B cell (primary cell): ENCODE measurements around the gene CCNDBP1. TPM values are rescaled to one million over a fixed set of nuclear protein-coding genes. Genes with fewer than 3 reads are reported as not detected.

ENCODE experiments used
- ATAC-seq: fragments of 200-7000 bp; cut with Tn5 transposase; one replicate; pipeline ENCODE4 v1.10.0; 2021; ENCODE audit warnings: low read depth, mild to moderate bottlenecking, moderate number of reproducible peaks, moderate library complexity
- CTCF ChIA-PET: fragments of 350-600 bp; sonication (Branson Sonifier 250); formaldehyde crosslinking; loops from one replicate; lab custom pipeline; 2021; ENCODE audit warnings: antibody characterized with exemption, inconsistent platforms; lab: Charles Lee
- POLR2A ChIA-PET: fragments of 350-600 bp; sonication (Branson Sonifier 250); formaldehyde crosslinking; loops from one replicate; lab custom pipeline; 2021; ENCODE audit warnings: antibody characterized with exemption; lab: Charles Lee
- DNase-seq: peaks from one replicate; pipeline ENCODE4 v3.0.0; 2013
- H2AFZ ChIP-seq: 2 replicates; pipeline ENCODE4 v1.6.1; 2012; ENCODE audit warnings: mild to moderate bottlenecking, low read depth, low read length; ENCODE audit not compliant: insufficient read depth, poor library complexity, severe bottlenecking
- H3K27ac ChIP-seq, 2 donors: 1 replicate in 1 of 2; 2 replicates in 1 of 2; pipeline ENCODE4 v1.5.1; 2012 to 2013; ENCODE audit warnings: low read length in 2 of 2, mild to moderate bottlenecking in 2 of 2, moderate library complexity in 1 of 2
- H3K27me3 ChIP-seq, 4 experiments: fragments of 200-600 bp in 1 of 4; sonication (generic) in 1 of 4; replicated peaks in 1 of 4; 1 replicate in 2 of 4; 2 replicates in 2 of 4; pipeline versions ENCODE4 v1.6.1 to v1.7.0; 2013 to 2016; ENCODE audit warnings: low read length in 3 of 4, mild to moderate bottlenecking in 2 of 4, mixed read lengths in 1 of 4, moderate library complexity in 1 of 4; ENCODE audit not compliant: insufficient read depth in 4 of 4, control insufficient read depth in 3 of 4; ENCODE audit errors: control extremely low read depth in 1 of 4
- H3K36me3 ChIP-seq, 2 experiments: replicated peaks in 1 of 2; 1 replicate in 1 of 2; 2 replicates in 1 of 2; pipeline versions ENCODE4 v1.6.1 to v1.7.1; 2013; ENCODE audit warnings: low read length in 1 of 2; ENCODE audit not compliant: insufficient read depth in 2 of 2, control insufficient read depth in 1 of 2; ENCODE audit errors: control extremely low read depth in 1 of 2, extremely low read depth in 1 of 2
- H3K4me1 ChIP-seq, 2 donors: fragments of 200-600 bp in 1 of 2; sonication (generic) in 1 of 2; 1 replicate in 1 of 2; 2 replicates in 1 of 2; pipeline versions ENCODE4 v1.5.1 to v1.6.1; 2013 to 2017; ENCODE audit warnings: low read length in 2 of 2; ENCODE audit not compliant: control insufficient read depth in 2 of 2, insufficient read depth in 2 of 2
- H3K4me2 ChIP-seq: replicated peaks from 2 replicates; pipeline ENCODE3; 2012; ENCODE audit warnings: mild to moderate bottlenecking, low read depth, low read length; ENCODE audit not compliant: poor library complexity, severe bottlenecking
- H3K4me3 ChIP-seq, 5 experiments: fragments of 200-600 bp in 1 of 5; sonication (generic) in 1 of 5; 1 replicate in 3 of 5; 2 replicates in 2 of 5; pipeline versions ENCODE4 v1.5.1 to v1.7.0; 2011 to 2016; ENCODE audit warnings: low read length in 4 of 5, mild to moderate bottlenecking in 4 of 5, low read depth in 2 of 5, control low read depth in 1 of 5, moderate library complexity in 1 of 5; ENCODE audit not compliant: insufficient read depth in 1 of 5; ENCODE audit errors: control extremely low read depth in 1 of 5, extremely low read depth in 1 of 5
- H3K79me2 ChIP-seq: fragments of 200-600 bp; sonication (generic); one replicate; pipeline ENCODE4 v1.6.0; 2016; ENCODE audit warnings: low read length; ENCODE audit not compliant: control insufficient read depth, insufficient read depth
- H3K9ac ChIP-seq: fragments of 200-600 bp; sonication (generic); 2 replicates; pipeline ENCODE4 v1.6.1; 2017; ENCODE audit warnings: mild to moderate bottlenecking, low read length, moderate library complexity
- H3K9me3 ChIP-seq, 3 donors: one replicate each; pipeline versions ENCODE4 v1.6.1 to v1.7.1; 2013; ENCODE audit warnings: low read length in 2 of 3; ENCODE audit not compliant: control insufficient read depth in 2 of 3, insufficient read depth in 1 of 3; ENCODE audit errors: control extremely low read depth in 1 of 3
- H4K20me1 ChIP-seq: 2 replicates; pipeline ENCODE4 v1.6.0; 2012; ENCODE audit warnings: mild to moderate bottlenecking, low read length; ENCODE audit not compliant: insufficient read depth, control insufficient read depth, poor library complexity, severe bottlenecking
- H3K27ac Mint-ChIP-seq: one replicate; pipeline ENCODE4 v1.8.0; 2021; ENCODE audit warnings: mixed read lengths
- H3K27me3 Mint-ChIP-seq: one replicate; pipeline ENCODE4 v1.8.0; 2021; ENCODE audit warnings: mixed read lengths
- H3K4me1 Mint-ChIP-seq: one replicate; pipeline ENCODE4 v1.8.0; 2021; ENCODE audit warnings: mixed read lengths
- H3K4me3 Mint-ChIP-seq: one replicate; pipeline ENCODE4 v1.8.0; 2021; ENCODE audit warnings: mixed read lengths
- H3K9me3 Mint-ChIP-seq: one replicate; pipeline ENCODE4 v1.8.0; 2022; ENCODE audit warnings: mixed read lengths; ENCODE audit not compliant: insufficient read depth
- CTCF ChIP-seq: fragments of 200-600 bp; IDR thresholded peaks from one replicate; pipeline ENCODE4 v1.8.0; 2022; ENCODE audit warnings: antibody characterized with exemption, mild to moderate bottlenecking
- EZH2 ChIP-seq: IDR thresholded peaks from 2 replicates; pipeline ENCODE4 v1.6.1; 2012; ENCODE audit warnings: borderline replicate concordance, low read depth, mild to moderate bottlenecking, moderate library complexity, low read length; ENCODE audit not compliant: insufficient read depth, poor library complexity, severe bottlenecking
- WGBS: methylation state at CpG from one replicate; pipeline ENCODE4 v1.1.5; 2013; ENCODE audit warnings: missing lambda C conversion rate; ENCODE audit not compliant: insufficient coverage; 5-methylcytosine and 5-hydroxymethylcytosine counted together
- intact Hi-C: fragments of 100-400 bp; cut with micrococcal nuclease; formaldehyde crosslinking; loops from one replicate; pipeline ENCODE4 v1.10.0; 2022
- polyA plus RNA-seq: library from polyadenylated mRNA; depleted of rRNA; stranded (reverse); fragments of >200 nt; gene quantifications from 2 replicates; pipeline ENCODE4 v1.2.3, GENCODE V29; 2012
- total RNA-seq, 2 donors: library from RNA; stranded (reverse); fragments of 120-200 nt in 1 of 2; gene quantifications; 1 replicate in 1 of 2; 2 replicates in 1 of 2; pipeline versions ENCODE4 v1.2.3 to v1.2.4, GENCODE V29; 2013 to 2022

Gene CCNDBP1
- total and polyA plus RNA-seq, 2 donors (not counting 1 experiment from before 2014, with no cell fraction given) = 111 to 113 TPM

GRCh38 chr15:43209059-43209824 lies 24.0 kb downstream of the CCNDBP1 start:
- Histone ChIP-seq H3K79me2 (no peaks in the 10 kb centered on the region), H2AFZ (no peak overlapping the region), H4K20me1 (no peaks in the 10 kb centered on the region), H3K27ac (no peak overlapping the region), H3K4me3 (no peak overlapping the region), H3K9me3 (no peaks in the 10 kb centered on the region), H3K36me3 (no peaks in the 10 kb centered on the region), H3K4me2 (no peak overlapping the region), H3K9ac (no peak overlapping the region), H3K4me1 (no peaks in the 10 kb centered on the region), H3K27me3 (peaks cover 0 to 11% (median 0%) of the 10 kb centered on the region in 4 experiments)
- ATAC-seq (no peak), DNase-seq (no peak)
- CTCF ChIA-PET = interaction anchor here (0.6 kb wide), 1 partner anchor 198 kb away, joined by 4 read pairs; no protein-coding TSS in a partner anchor
- TF ChIP-seq EZH2 (no peak), CTCF (no peak)
- peaks cover 24% of the 10 kb centered on the region for H3K27me3 Mint-ChIP-seq
- H3K4me1 Mint-ChIP-seq = peaks cover 3% of the 10 kb centered on the region
- intact Hi-C loops = no loop called here
- WGBS = 82% methylated on average over 8 of the region's 13 CpGs
- POLR2A ChIA-PET = no interaction called here
- no peak overlapping the region for H3K4me3 Mint-ChIP-seq
- no peaks in the 10 kb centered on the region for H3K9me3 Mint-ChIP-seq
- no peak overlapping the region for H3K27ac Mint-ChIP-seq

- H3K4me3 ChIP-seq = no peak overlapping the region
- no peak overlapping the region for H3K4me2 ChIP-seq
- no peak overlapping the region for H3K27ac ChIP-seq
- Mint-ChIP-seq H3K27me3 (peaks cover 20% of the 10 kb centered on the region), H3K4me1 (no peaks in the 10 kb centered on the region), H3K27ac (no peak overlapping the region), H3K9me3 (no peaks in the 10 kb centered on the region), H3K4me3 (no peak overlapping the region)
- no peak for TF ChIP-seq CTCF
- TF ChIP-seq EZH2 = no peak
- ChIA-PET POLR2A (no interaction called here), CTCF (interaction anchor here (0.6 kb wide), 1 partner anchor 199 kb away, joined by 4 read pairs; no protein-coding TSS in a partner anchor)
- peaks cover 0 to 11% (median 0%) of the 10 kb centered on the region in 4 experiments for H3K27me3 ChIP-seq
- 84% methylated on average over 13 of the region's 15 CpGs for WGBS
- no peaks in the 10 kb centered on the region for H3K36me3 ChIP-seq
- no peaks in the 10 kb centered on the region for H3K79me2 ChIP-seq
- no peak for ATAC-seq
- H2AFZ ChIP-seq = no peak overlapping the region
- H3K4me1 ChIP-seq = no peaks in the 10 kb centered on the region
- H4K20me1 ChIP-seq = no peaks in the 10 kb centered on the region
- no peak for DNase-seq
- H3K9me3 ChIP-seq = no peaks in the 10 kb centered on the region
- H3K9ac ChIP-seq = no peak overlapping the region
- intact Hi-C loops = no loop called here
Observed at GRCh38 chr15:43210172-43210745, 25.1 kb downstream of the CCNDBP1 start.
